CMK (cell line): ENCODE data around the gene HPS5.
"Not testable (repeated sequence)": the region's sequence is repeated elsewhere in the genome, so short reads cannot be mapped to it uniquely, and the experiment has no call there.

Experiments used
- DNase-seq: peaks from one replicate; pipeline ENCODE4 v3.0.0-alpha.2; 2010; ENCODE audit warnings: low read depth

The HPS5 gene

GRCh38 chr11:18269252-18269651 is 52.7 kb downstream of the HPS5 start:
- not testable (repeated sequence) for DNase-seq

GRCh38 chr11:18267335-18268133 is 54.4 kb downstream of the HPS5 start:
- not testable (repeated sequence) for DNase-seq

GRCh38 chr11:18265949-18266348 is 56.0 kb downstream of the HPS5 start, which contains the start of gene SAA1:
Gene SAA1, plus strand, starts transcription at chr11:18266264. Its CDS starts 624 bp downstream, at chr11:18266888.
- DNase-seq: no peak

- no peak for DNase-seq
Observed at GRCh38 chr11:18264677-18265555, 57.0 kb downstream of the HPS5 start.

GRCh38 chr11:18264035-18264434 is 57.9 kb downstream of the HPS5 start:
- no peak for DNase-seq

GRCh38 chr11:18262681-18263350 is 59.1 kb downstream of the HPS5 start:
- DNase-seq: not testable (repeated sequence)

GRCh38 chr11:18261721-18262120 is 60.2 kb downstream of the HPS5 start:
- no peak for DNase-seq

GRCh38 chr11:18259259-18259658 is 62.7 kb downstream of the HPS5 start:
- DNase-seq: no peak

GRCh38 chr11:18254781-18255361 is 67.1 kb downstream of the HPS5 start:
- no peak for DNase-seq

GRCh38 chr11:18253778-18254338 is 68.1 kb downstream of the HPS5 start:
- no peak for DNase-seq

- no peak for DNase-seq
Observed at GRCh38 chr11:18253233-18253632, 68.7 kb downstream of the HPS5 start.

- no peak for DNase-seq
Observed at GRCh38 chr11:18248561-18248960, 73.4 kb downstream of the HPS5 start, which contains the start of gene SAA2. Gene SAA2, minus strand, starts transcription at chr11:18248668. Its CDS starts 657 bp downstream, at chr11:18248011.

GRCh38 chr11:18247191-18247581 is 74.8 kb downstream of the HPS5 start:
- not testable (repeated sequence) for DNase-seq

GRCh38 chr11:18246379-18247190 is 75.4 kb downstream of the HPS5 start:
- not testable (repeated sequence) for DNase-seq

- no peak for DNase-seq
Observed at GRCh38 chr11:18245396-18245795, 76.5 kb downstream of the HPS5 start.

- DNase-seq: peak; percentile 56
Observed at GRCh38 chr11:18243783-18244362, 78.1 kb downstream of the HPS5 start.

GRCh38 chr11:18239655-18240054 is 82.3 kb downstream of the HPS5 start:
- no peak for DNase-seq

GRCh38 chr11:18236664-18237356 is 85.1 kb downstream of the HPS5 start, which contains the start of gene SAA4:
Gene SAA4, minus strand, starts transcription at chr11:18236802. Its CDS starts 876 bp downstream, at chr11:18235926.
- DNase-seq: no peak
